Activated T-cell treated with anti-CD3 and anti-CD28 coated beads for 24 hours (primary cell): ENCODE results near the gene PLXNB1.
"Not testable (repeated sequence)": the region's sequence is repeated elsewhere in the genome, so short reads cannot be mapped to it uniquely, and the experiment has no call there.

Experiments
- DNase-seq: peaks from one replicate; pipeline ENCODE4 v3.0.0-alpha.2; 2020; ENCODE audit warnings: low read depth

The PLXNB1 gene

GRCh38 chr3:48463703-48464102 is 33.8 kb upstream of the PLXNB1 start:
- DNase-seq = no peak

DNA sequence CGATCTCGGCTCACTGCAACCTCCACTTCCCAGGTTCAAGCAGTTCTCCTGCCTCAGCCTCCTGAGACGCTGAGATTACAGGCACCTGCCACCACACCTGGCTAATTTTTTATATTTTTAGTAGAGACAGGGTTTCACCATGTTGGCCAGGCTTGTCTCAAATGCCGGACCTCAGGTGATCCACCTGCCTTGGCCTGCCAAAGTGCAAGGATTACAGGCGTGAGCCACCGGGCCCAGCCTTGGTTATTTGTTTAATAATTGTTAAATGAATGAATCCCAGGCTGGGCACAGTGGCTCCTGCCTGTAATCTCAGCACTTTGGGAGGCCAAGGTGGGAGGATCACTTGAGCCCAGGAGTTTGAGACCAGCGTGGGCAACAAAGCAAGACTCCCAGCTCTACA is 31.9 kb upstream of the PLXNB1 start:
- DNase-seq = not testable (repeated sequence)

DNA sequence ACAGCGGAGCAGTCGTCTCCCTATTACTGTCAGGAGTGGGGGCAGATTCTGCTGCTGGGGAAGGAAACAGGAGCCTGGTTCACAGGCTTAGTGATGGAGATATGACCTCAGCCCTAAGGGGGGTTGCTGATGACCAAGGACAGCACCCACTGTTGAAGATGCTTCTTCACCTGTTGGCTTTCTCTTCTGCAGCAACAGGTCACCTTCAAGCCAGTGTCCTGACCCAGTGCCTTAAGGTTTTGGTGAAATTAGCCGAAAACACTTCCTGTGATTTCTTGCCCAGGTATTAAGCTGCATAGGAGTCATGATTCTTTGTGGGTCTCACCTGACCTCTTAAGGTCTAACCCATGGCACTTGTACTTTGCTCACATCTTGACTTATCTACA is 30.6 kb upstream of the PLXNB1 start:
- no peak for DNase-seq

GRCh38 chr3:48459773-48460516 is 30.1 kb upstream of the PLXNB1 start:
- no peak for DNase-seq

DNA sequence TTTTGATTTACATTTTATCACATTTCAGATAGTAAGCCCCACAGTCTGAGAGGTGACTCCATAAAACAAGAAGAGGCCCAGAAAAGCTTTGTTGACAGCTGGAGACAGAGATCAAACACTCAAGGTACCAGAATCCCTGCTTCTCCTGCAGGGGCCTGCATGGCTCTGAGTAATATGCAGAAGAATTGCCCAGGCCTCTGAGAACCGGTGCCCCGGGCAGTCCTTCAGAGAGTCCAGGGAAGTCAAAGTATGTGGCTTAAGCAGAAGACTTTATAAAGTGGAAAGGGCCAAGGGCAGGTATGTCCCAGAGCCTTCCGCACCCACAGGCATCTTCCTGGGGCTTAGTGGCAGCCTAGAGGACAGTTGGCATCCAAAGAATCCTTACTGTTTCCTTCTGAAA is 29.4 kb upstream of the PLXNB1 start:
- no peak for DNase-seq

DNA sequence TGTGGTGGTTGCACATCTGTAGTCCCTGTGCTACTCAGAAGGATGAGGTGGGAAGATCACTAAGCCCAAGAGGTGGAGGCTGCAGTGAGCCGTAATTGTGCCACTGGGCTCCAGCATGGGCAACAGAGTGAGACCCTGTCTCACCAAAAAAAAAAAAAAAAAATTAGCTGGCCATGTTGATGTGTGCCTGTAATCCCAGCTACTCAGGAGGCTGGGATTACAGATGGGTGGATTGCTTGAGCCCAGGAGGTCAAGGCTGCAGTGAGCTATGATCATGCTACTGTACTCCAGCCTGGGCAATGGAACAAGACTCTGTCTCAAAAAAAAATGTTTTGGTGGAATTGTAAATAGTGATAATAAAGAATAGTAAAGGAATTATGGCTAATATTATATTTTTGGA is 26.6 kb upstream of the PLXNB1 start:
- DNase-seq = no peak

DNA sequence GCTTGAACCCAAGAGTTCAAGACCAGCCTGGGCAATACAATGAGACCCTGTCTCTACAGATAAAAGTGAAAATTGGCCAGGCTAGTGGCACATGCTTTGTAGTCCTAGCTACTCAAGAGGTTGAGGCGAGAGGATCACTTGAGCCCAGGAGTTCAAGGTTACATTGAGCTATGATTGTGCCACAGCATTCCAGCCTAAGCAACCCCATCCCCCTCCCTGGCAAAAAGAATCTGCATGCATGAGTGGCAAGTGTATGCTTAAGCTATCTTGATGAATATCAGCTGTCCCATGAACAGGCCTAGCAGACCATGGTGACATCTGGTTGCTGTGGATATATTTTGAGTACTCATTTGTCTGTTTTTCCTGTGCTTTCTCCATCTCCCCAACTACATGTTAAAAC is 21.4 kb upstream of the PLXNB1 start:
- no peak for DNase-seq

- DNase-seq = peak; percentile 86
Observed at GRCh38 chr3:48446425-48447193, 16.7 kb upstream of the PLXNB1 start, which contains the start of gene ATRIP. TSS of gene ATRIP (plus strand) at chr3:48446737. CDS start at chr3:48446846, 109 bp downstream.

GRCh38 chr3:48446043-48446424 is 16.1 kb upstream of the PLXNB1 start:
- no peak for DNase-seq

DNA sequence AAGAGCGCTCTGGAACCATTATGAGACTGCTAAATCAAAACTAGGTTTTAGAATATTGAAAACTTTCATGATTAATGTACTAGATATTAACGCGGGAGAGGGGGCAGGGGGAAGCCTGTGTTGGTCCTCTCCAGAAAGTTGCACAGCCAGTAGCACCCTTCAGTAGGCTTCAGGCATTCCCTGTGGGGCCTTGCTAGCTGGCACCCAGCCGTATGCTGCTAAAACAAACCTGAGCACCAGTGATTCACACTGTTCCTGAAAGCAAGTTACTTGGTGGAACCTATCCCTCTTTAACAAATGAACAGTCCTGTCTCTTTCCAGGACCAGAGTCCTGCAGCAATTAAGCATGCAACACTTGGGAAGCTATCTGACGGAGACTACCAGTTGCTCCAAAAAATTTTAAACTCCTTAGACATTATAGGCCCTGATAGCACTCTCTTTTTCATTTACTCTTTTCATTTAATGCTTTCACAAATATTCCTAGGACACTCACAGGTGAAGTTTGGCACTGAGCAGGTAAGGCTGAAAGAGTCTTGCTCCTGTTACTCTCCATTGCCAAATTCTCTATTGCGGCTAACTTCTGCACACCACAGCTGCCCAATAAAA is 15.5 kb upstream of the PLXNB1 start:
- no peak for DNase-seq

GRCh38 chr3:48441940-48442339 is 12.1 kb upstream of the PLXNB1 start:
- no peak for DNase-seq

GRCh38 chr3:48440590-48440958 is 10.7 kb upstream of the PLXNB1 start:
- no peak for DNase-seq

- DNase-seq = peak; percentile 98
Observed at GRCh38 chr3:48439820-48440589, 10.1 kb upstream of the PLXNB1 start, which contains the start of the genes CCDC51 and TMA7. TSS of gene CCDC51 (minus strand) at chr3:48440119. CDS start at chr3:48435128, 4,991 bp downstream. TSS of gene TMA7 (plus strand) at chr3:48440257. CDS start at chr3:48440297, 40 bp downstream.

- DNase-seq = no peak
Observed at GRCh38 chr3:48437812-48438211, 7.9 kb upstream of the PLXNB1 start.

GRCh38 chr3:48436855-48437254 is 7.0 kb upstream of the PLXNB1 start:
- DNase-seq = no peak

DNA sequence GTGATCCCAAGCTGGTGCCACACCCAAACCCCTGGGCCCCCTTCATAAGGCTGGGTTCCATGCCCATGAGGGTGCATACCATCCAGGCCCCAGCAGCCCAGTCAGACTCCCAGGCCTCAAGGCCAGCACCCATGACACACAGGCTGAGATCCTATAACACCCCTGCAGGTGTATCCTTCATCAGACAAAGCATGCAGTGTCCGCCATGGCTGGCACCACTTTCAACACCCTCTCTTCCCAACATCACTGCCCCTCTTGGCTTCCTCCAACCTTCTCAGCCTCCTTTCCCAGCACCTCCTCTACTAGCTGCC is 6.5 kb upstream of the PLXNB1 start:
- DNase-seq = no peak

DNA sequence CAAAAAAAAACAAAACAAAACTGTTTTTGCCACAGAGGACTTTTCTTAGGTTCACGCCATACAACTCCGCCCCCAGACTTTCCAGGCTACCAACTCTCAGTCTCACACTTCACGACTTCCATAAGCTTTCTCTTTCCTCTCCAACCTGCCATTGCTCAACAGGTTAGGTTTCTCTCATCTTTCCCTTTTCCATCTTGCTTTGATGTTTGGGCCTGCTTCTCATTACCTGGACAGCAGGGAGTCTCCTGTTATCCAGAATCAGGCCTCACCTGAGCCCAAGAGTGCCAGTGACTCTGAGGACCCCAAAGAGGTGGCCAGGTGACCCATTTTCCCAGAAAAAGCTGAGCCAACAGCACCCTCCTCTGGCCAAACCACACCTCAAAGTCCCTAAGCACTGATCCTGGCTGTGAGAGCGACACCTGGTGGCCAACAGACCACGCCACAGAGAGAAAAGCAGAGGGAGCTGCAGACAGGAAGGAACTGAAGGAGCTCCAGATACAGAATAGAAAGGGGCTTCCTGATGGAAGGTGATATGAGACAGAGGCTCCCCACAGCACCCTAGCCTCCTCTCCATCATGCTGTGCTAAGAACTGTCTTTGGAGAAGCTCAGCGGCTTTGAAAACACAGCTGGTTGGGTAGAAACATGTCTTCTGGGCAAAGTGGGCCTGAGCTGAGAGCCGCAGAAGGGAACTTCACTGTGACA is 6.0 kb upstream of the PLXNB1 start:
- peak; percentile 77 for DNase-seq

DNA sequence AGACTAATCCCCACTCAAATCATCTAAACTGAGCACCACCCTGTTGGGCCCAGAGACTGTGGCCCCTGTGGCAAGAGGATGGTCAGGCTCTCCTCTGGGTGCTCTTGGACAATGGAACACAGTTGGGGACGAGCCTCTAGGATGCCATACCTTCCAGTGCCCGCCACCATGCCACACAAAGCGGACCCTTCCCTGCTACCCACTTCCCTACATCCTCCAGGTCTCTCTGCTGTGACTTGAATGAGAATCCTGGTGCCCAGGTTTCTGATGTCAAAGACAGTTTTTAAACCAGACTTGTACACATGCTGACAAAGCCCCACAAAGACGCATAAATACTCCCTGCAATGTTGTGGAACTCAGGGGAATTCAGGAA is 5.3 kb upstream of the PLXNB1 start:
- DNase-seq = no peak

GRCh38 chr3:48434591-48435222 is 4.8 kb upstream of the PLXNB1 start:
- DNase-seq = no peak

- no peak for DNase-seq
Observed at GRCh38 chr3:48433472-48434118, 3.7 kb upstream of the PLXNB1 start.
